ENCODE data around the gene SLC35G2. TPM values are rescaled to one million over a fixed set of nuclear protein-coding genes. Genes with fewer than 3 reads are reported as not detected.

Gene SLC35G2
- total and polyA plus RNA-seq, 2 of the 4 experiments (the other 2 are of a cell fraction) = 6.6 to 7.0 TPM

- ChIA-PET POLR2A (ENCODE audit: unreplicated experiment) (no interaction called here), CTCF (no interaction called here)
- H2BK20ac ChIP-seq (ENCODE audit: low read depth, low read length) = peak overlapping the region; percentile 75
- H3K36me3 ChIP-seq (ENCODE audit: control insufficient read depth, insufficient read depth, low read length) = no peaks in the 10 kb centered on the region
- H2AK5ac ChIP-seq (ENCODE audit: low read depth, low read length) = no peak overlapping the region
- H2AK9ac ChIP-seq (replicated peaks; ENCODE audit: low read depth, low read length, poor library complexity) = peak overlapping the region; percentile 48
- peak overlapping the region; percentile 69 for H2BK5ac ChIP-seq (ENCODE audit: low read depth, low read length, poor library complexity, severe bottlenecking)
- no peaks in the 10 kb centered on the region for H3K9me3 ChIP-seq (ENCODE audit: control insufficient read depth, insufficient read depth, low read length)
- peak overlapping the region; percentile 72 for H4K91ac ChIP-seq (ENCODE audit: insufficient read depth, low read depth, low read length)
- peak overlapping the region; percentile 10 for H3K23ac ChIP-seq (ENCODE audit: low read depth, low read length)
- peaks cover 5 to 19% of the 10 kb centered on the region in 2 experiments for H3K79me1 ChIP-seq (ENCODE audit: low read depth in 1 of 2, low read length in 2 of 2)
- dilution Hi-C loops (cut with HindIII; ENCODE audit: low sequenced_read_pairs, unreplicated experiment) = no loop called here
- peak overlapping the region; percentile 93 for H3K4me2 ChIP-seq (ENCODE audit: low read depth, low read length)
- DNase-seq (peak; percentile 92), ATAC-seq (ENCODE audit: low read depth) (peak; percentile 45)
- peak overlapping the region; percentile 54 for H2BK120ac ChIP-seq (ENCODE audit: low read depth, low read length)
- peak overlapping the region; percentile 95 for H2AFZ ChIP-seq (replicated peaks; ENCODE audit: low read length, poor library complexity)
- peak overlapping the region; percentile 3 for H3K18ac ChIP-seq (ENCODE audit: low read depth, low read length)
- peaks cover 11% of the 10 kb centered on the region for H4K20me1 ChIP-seq (ENCODE audit: insufficient read depth, low read length)
- peak overlapping the region; percentile 81 for H3K14ac ChIP-seq (replicated peaks; ENCODE audit: low read depth, low read length)
- H3K27me3 ChIP-seq (ENCODE audit: control insufficient read depth, insufficient read depth, low read length) = no peaks in the 10 kb centered on the region
- peak overlapping the region; percentile 51 for H3K9ac ChIP-seq (ENCODE audit: low read depth, low read length)
- WGBS, 2 experiments (ENCODE audit: extremely low coverage in 2 of 2, insufficient read length in 1 of 2) = 11% methylated on average over 6 of the region's 8 CpGs; no CpG with 5 or more reads in 1 of the 2 experiments
- peak overlapping the region; percentile 74 to 82 for H4K8ac ChIP-seq (ENCODE audit: low read depth in 2 of 2, low read length in 2 of 2)
- H2BK15ac ChIP-seq (ENCODE audit: low read depth, low read length) = peak overlapping the region; percentile 33; the same call in 2 of the 3 replicates
- peak overlapping the region; percentile 72 for H3K56ac ChIP-seq (ENCODE audit: extremely low read depth, insufficient read depth, low read length)
- 0 out of 2 replicates have a peak, but pooled peaks cover 10% of the 10 kb centered on the region for H3K9me1 ChIP-seq (ENCODE audit: insufficient read depth, low read length)
- H3K4me1 ChIP-seq (ENCODE audit: control insufficient read depth, insufficient read depth, low read length) = peaks cover 4% of the 10 kb centered on the region
- peak overlapping the region; percentile 82 for H3K4ac ChIP-seq (ENCODE audit: low read depth, low read length)
- H3K4me3 ChIP-seq (ENCODE audit: insufficient read depth, low read depth, low read length) = peak overlapping the region; percentile 48
- peak overlapping the region; percentile 75 for H3K27ac ChIP-seq (ENCODE audit: insufficient read depth, low read length)
- in situ Hi-C loops (cut with MboI; ENCODE audit: low sequenced_read_pairs) = no loop called here
- intact Hi-C loops (cut with micrococcal nuclease) = loop anchor here (2.0 kb wide), 1 partner anchor 31 kb away; no protein-coding TSS in a partner anchor
- peak overlapping the region; percentile 3; the same call in 1 of the 2 replicates for H4K5ac ChIP-seq (ENCODE audit: low read depth, low read length)
- no TSS peak for BruUV-seq (replicated peaks)
- peak; percentile 28; the same call in 1 of the 2 replicates for TF ChIP-seq POLR2A (IDR thresholded peaks at IDR 0.05; ENCODE audit: low read depth, low read length)
- TF ChIP-seq MAFK (IDR thresholded peaks at IDR 0.05; ENCODE audit: low read depth, low read length) = no peak
- no peak for TF ChIP-seq MXI1 (IDR thresholded peaks at IDR 0.05; ENCODE audit: borderline replicate concordance, low read depth, low read length)
- TF ChIP-seq ELK1 (IDR thresholded peaks at IDR 0.05; ENCODE audit: borderline replicate concordance, low read depth, low read length) = no peak
- no peak for TF ChIP-seq RCOR1 (IDR thresholded peaks at IDR 0.05; ENCODE audit: insufficient replicate concordance, low read length)
- no peak for TF ChIP-seq FOS (IDR thresholded peaks at IDR 0.05; ENCODE audit: low read depth, low read length)
- TF ChIP-seq CTCF (conservative IDR thresholded peaks at IDR 0.05; ENCODE audit: low read depth, low read length) = 0 out of 2 replicates have a peak, but pooled peaks have one; percentile 15
- TF ChIP-seq CHD1 (IDR thresholded peaks at IDR 0.05; ENCODE audit: low read depth, low read length) = no peak
- TF ChIP-seq RFX5 (IDR thresholded peaks at IDR 0.05; ENCODE audit: low read depth, low read length) = peak; percentile 69; the same call in 1 of the 2 replicates
- no peak for TF ChIP-seq NFE2L2 (IDR thresholded peaks at IDR 0.05; ENCODE audit: low read depth, low read length)
- no peak for TF ChIP-seq CEBPB (IDR thresholded peaks at IDR 0.05; ENCODE audit: low read depth, low read length)
- no peak for TF ChIP-seq SMC3 (IDR thresholded peaks at IDR 0.05; ENCODE audit: low read depth, low read length)
- peak; percentile 41 for TF ChIP-seq RAD21 (IDR thresholded peaks at IDR 0.05; ENCODE audit: low read length)
- TF ChIP-seq MAZ (IDR thresholded peaks at IDR 0.05; ENCODE audit: borderline replicate concordance, low read depth, low read length) = no peak
- TF ChIP-seq, protein P1, sequence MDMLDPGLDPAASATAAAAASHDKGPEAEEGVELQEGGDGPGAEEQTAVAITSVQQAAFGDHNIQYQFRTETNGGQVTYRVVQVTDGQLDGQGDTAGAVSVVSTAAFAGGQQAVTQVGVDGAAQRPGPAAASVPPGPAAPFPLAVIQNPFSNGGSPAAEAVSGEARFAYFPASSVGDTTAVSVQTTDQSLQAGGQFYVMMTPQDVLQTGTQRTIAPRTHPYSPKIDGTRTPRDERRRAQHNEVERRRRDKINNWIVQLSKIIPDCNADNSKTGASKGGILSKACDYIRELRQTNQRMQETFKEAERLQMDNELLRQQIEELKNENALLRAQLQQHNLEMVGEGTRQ (IDR thresholded peaks at IDR 0.05; ENCODE audit: low read depth, low read length) = no peak
These were observed 646 bp upstream of the SLC35G2 start for GRCh38 chr3:136818191-136818768.

All from IMR-90 (cell line).